Astrocyte (in vitro differentiated cells and primary cell): ENCODE data around the gene TTC34.

ENCODE experiments used
- CTCF ChIP-seq: IDR thresholded peaks from 2 replicates; pipeline ENCODE4 v1.5.1; 2011; ENCODE audit warnings: low read depth, mild to moderate bottlenecking, inconsistent platforms, low read length, moderate library complexity; ENCODE audit not compliant: insufficient read depth
- EZH2 ChIP-seq: IDR thresholded peaks from 2 replicates; pipeline ENCODE4 v1.6.1; 2012; ENCODE audit warnings: mild to moderate bottlenecking, low read length, inconsistent platforms; ENCODE audit not compliant: insufficient read depth

GRCh38 chr1:2804628-2805351 is 3.3 kb upstream of the TTC34 start:
- TF ChIP-seq CTCF, result no peak
- no peak for TF ChIP-seq EZH2
